Mucosa of stomach (tissue), 1 donor: ENCODE data around the gene ANTKMT.
"Not testable (repeated sequence)": the region's sequence is repeated elsewhere in the genome, so short reads cannot be mapped to it uniquely, and the experiment has no call there.

Source experiments
- H3K27me3 ChIP-seq: one replicate; pipeline ENCODE4 v1.7.0; 2013; ENCODE audit warnings: mild to moderate bottlenecking, low read length; ENCODE audit not compliant: control insufficient read depth, insufficient read depth
- H3K36me3 ChIP-seq: one replicate; pipeline ENCODE4 v1.7.0; 2013; ENCODE audit warnings: low read length; ENCODE audit not compliant: control insufficient read depth, insufficient read depth
- H3K4me1 ChIP-seq: one replicate; pipeline ENCODE4 v1.7.0; 2013; ENCODE audit warnings: mild to moderate bottlenecking, low read length; ENCODE audit not compliant: control insufficient read depth, insufficient read depth
- H3K4me3 ChIP-seq: one replicate; pipeline ENCODE4 v1.7.0; 2013; ENCODE audit warnings: low read length
- H3K9ac ChIP-seq: one replicate; pipeline ENCODE4 v1.7.0; 2013; ENCODE audit warnings: mild to moderate bottlenecking, low read length, moderate library complexity
- H3K9me3 ChIP-seq: one replicate; pipeline ENCODE4 v1.7.0; 2013; ENCODE audit warnings: mild to moderate bottlenecking, low read length, moderate library complexity; ENCODE audit not compliant: control insufficient read depth
- donor health status: Pancreatic carcinoma.

Gene ANTKMT

DNA sequence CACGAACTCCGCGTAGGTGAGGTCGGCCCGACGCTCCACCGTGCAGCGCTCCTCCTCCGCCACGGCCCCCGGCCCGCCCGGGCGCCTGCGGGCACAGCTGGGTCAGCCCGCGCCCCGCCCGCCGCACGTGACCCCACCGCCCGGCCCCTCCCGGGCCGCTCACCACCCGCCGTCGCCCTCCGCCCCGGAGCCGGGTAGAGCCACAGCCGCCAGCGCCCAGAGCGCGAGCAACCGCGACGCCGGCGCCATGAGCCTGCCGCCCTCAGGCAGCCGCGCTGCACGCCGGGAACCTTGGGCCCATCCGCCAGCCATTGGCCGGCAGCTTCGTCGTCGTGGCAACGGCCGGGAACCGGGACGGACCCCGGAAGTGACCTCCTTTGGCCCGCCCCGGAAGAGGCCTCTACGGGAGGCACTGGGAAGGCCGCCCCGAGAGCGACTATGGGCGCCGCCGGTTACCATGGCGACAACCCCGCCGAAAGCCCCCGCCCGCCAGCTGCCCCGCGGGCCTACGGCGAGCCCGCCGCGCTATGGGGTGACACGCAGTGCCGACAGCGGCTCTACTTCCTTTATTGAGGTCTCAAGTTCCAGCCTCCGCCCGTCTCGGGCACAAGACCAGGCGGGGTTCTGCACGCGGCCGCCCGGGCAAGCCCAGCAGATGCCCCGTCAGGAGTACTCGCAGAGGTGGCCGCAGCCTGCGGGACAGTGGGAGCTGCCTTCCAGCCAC is 36.7 kb upstream of the ANTKMT start, which contains the start of gene JMJD8:
Gene JMJD8 (minus strand): TSS at position 264 of the 724 bp plus-strand sequence. CDS start 15 bp downstream, at position 249.
- H3K4me1 ChIP-seq, result peaks cover 41% of the 10 kb centered on the region
- peaks cover 15% of the 10 kb centered on the region for H3K36me3 ChIP-seq
- H3K9ac ChIP-seq, result peak within 1 kb of the TSS; percentile 61
- peak within 1 kb of the TSS; percentile 19 for H3K4me3 ChIP-seq
- H3K27me3 ChIP-seq, result no peaks in the 10 kb centered on the region
- no peaks in the 10 kb centered on the region for H3K9me3 ChIP-seq

DNA sequence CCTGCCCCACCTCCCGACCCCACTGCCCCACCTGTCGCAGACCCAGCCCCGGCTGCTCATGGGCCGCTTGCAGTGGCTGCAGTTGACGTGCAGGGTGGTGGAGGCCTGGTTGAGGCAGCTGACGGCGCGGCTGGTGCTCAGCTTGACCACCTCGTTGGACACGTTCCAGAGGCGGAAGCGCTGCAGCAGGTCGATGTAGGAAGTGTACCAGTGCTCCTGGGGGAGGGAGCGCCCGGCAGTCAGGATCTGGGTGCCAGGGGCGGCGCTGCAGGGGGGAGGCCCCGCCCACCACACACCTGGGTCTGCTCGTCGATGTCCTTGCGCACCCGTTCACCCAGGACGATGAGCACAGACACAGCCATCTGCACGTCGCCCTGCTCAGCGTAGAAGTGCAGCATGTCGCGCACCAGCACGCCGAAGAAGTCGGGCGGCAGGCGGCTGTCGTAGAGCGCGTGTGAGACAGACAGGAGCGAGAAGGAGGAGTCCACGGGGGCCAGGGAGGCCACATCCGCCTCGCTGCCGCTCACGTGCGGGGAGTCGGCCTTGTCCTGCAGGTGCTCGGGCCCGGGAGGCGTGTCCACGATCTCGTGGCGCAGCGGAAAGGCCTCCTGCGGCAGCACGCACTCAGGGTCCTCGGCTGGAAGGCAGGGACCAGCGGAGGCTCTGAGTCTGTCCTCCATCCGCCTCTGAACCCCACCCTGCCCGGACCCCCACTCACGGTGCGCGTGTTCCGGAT is 35.8 kb upstream of the ANTKMT start:
- H3K9ac ChIP-seq, result no peak overlapping the region
- H3K9me3 ChIP-seq, result no peaks in the 10 kb centered on the region
- H3K4me1 ChIP-seq, result peaks cover 45% of the 10 kb centered on the region
- H3K36me3 ChIP-seq, result peaks cover 15% of the 10 kb centered on the region
- no peak overlapping the region for H3K4me3 ChIP-seq
- no peaks in the 10 kb centered on the region for H3K27me3 ChIP-seq

DNA sequence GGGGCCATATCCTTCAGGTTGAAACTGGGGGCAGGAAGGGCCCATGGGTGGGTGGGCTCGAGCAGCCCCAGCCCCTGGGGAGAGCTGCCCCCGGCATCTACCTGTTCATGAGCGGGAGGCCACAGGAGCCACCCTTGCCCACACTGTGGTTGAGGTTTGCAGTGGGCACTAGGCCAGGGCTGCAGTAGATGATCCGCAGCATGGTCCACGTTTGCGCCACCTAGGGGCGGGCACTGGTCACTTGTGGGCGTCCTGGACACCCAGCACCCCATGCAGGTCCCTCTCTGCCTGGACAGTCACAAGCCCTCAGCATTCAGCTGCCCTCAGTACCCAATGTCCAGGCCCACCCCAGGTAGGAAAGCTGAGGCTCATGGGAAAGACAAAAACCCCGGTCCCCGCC is 35.0 kb upstream of the ANTKMT start:
- Histone ChIP-seq H3K4me1 (peaks cover 46% of the 10 kb centered on the region), H3K36me3 (peaks cover 15% of the 10 kb centered on the region), H3K9me3 (no peaks in the 10 kb centered on the region), H3K9ac (no peak overlapping the region), H3K4me3 (no peak overlapping the region), H3K27me3 (no peaks in the 10 kb centered on the region)

DNA sequence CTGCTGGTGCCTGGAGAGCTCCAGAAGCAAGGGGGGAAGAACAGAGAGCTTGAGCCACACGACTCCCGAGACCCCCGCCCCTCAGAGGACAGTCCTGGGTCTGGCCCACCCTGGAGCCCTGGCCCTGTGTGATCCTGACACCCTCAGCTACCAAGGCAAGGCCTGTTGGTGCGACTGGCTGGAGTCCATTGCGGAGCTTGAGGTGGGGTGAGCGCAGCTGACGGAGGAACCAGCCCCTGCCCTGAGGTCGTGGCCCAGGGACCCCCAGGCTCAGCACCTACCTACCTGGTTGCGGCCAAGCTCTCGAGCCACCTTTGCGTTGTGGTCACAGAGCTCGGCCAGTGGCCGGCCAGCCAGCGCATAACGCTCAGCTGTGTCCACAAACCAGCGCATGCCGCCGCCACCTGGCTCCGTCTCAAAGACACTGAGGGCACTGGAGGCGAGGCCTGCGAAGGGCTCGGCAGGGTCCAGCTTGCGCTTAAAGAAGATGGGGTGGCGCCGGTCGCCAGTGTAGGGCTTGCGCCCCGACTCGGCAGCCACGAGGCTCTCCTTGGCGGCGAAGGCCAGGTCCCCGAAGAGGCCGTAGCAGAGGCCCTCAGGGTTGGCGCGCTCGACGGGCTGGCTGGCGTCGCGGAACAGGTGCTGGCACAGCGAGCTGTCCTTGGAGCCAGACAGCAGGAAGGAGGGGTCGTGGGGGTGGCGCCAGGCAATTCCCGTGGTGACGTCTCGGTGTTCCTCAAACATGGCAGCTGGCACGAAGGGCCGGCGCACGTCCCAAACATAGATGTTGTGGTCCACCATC is 34.3 kb upstream of the ANTKMT start:
- H3K4me1 ChIP-seq, result peaks cover 39% of the 10 kb centered on the region
- no peak overlapping the region for H3K9ac ChIP-seq
- H3K36me3 ChIP-seq, result peaks cover 14% of the 10 kb centered on the region
- no peak overlapping the region for H3K4me3 ChIP-seq
- no peaks in the 10 kb centered on the region for H3K9me3 ChIP-seq
- no peaks in the 10 kb centered on the region for H3K27me3 ChIP-seq

DNA sequence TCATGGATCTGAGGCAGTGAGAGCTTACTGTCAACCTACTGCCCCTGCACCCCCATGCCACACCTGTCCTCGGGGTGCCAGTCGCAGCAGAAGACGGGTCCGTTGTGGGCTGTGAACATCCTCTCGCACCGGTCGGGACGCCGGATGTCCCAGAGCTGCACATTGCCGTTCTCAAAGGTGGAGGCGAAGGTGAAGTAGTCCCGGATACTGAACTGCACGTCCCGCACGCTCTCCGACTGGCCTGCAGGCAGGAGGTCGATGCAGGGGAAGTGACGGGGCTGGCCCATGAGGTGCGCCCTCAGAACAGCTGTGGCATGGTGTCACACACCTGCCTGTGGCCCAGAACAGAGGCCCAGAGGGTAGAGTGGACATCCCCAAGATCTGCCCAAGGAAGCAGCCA is 33.4 kb upstream of the ANTKMT start:
- H3K9me3 ChIP-seq, result no peaks in the 10 kb centered on the region
- H3K4me3 ChIP-seq, result no peak overlapping the region
- H3K9ac ChIP-seq, result no peak overlapping the region
- H3K36me3 ChIP-seq, result peaks cover 7% of the 10 kb centered on the region
- peaks cover 6% of the 10 kb centered on the region for H3K27me3 ChIP-seq
- H3K4me1 ChIP-seq, result peaks cover 32% of the 10 kb centered on the region

DNA sequence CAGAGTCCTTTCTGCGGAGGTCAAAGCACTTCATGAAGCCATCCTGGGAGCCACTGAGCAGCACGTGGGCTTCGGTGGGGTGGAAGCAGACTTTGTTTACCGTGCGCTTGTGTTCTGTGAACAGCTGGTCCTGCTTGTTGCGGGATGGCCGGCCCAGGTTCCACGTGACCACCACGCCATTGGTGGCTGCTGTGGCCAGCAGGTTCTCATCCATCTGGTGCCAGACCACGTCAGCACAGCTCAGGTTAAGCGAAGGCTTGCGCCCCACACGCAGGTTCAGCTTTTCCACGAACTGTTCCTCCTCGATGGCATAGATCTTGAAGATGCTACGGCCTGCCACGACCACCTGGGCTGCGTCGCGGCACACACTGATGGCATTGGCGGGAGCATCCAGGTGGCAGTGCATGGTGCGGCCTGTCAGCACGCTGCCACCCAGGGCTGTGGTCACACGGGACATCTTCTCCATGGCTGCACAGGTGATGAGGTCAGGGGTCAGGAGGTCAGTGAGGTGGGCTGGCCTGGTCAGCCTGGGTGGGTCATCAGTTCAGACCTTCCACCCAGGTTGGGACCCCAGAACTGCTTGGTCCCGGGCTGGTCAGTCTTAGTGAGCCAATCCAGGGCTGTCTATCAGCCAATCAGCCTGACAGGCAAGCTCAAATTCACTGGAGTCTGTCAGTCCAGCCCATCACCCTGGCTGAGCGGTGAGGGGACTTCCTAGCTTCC is 31.6 kb upstream of the ANTKMT start:
- Histone ChIP-seq H3K27me3 (peaks cover 25% of the 10 kb centered on the region), H3K9me3 (no peaks in the 10 kb centered on the region), H3K9ac (peak overlapping the region; percentile 89), H3K4me3 (peak overlapping the region; percentile 48), H3K36me3 (no peaks in the 10 kb centered on the region), H3K4me1 (peaks cover 24% of the 10 kb centered on the region)

- not testable (repeated sequence) for H3K9me3 ChIP-seq, H3K36me3 ChIP-seq, H3K4me3 ChIP-seq, H3K9ac ChIP-seq
- H3K4me1 ChIP-seq, result peaks cover 33% of the 10 kb centered on the region
- peaks cover 40% of the 10 kb centered on the region for H3K27me3 ChIP-seq
Measured at GRCh38 chr16:691242-691641, 29.7 kb upstream of the ANTKMT start.

GRCh38 chr16:692356-693108 is 28.4 kb upstream of the ANTKMT start:
- peaks cover 33% of the 10 kb centered on the region for H3K4me1 ChIP-seq
- no peak overlapping the region for H3K4me3 ChIP-seq
- H3K9ac ChIP-seq, result no peak overlapping the region
- H3K9me3 ChIP-seq, result no peaks in the 10 kb centered on the region
- peaks cover 42% of the 10 kb centered on the region for H3K27me3 ChIP-seq
- no peaks in the 10 kb centered on the region for H3K36me3 ChIP-seq

- Histone ChIP-seq H3K4me1 (peaks cover 33% of the 10 kb centered on the region), H3K27me3 (peaks cover 42% of the 10 kb centered on the region), H3K9ac (no peak overlapping the region)
Measured at GRCh38 chr16:693364-693763, 27.6 kb upstream of the ANTKMT start.

DNA sequence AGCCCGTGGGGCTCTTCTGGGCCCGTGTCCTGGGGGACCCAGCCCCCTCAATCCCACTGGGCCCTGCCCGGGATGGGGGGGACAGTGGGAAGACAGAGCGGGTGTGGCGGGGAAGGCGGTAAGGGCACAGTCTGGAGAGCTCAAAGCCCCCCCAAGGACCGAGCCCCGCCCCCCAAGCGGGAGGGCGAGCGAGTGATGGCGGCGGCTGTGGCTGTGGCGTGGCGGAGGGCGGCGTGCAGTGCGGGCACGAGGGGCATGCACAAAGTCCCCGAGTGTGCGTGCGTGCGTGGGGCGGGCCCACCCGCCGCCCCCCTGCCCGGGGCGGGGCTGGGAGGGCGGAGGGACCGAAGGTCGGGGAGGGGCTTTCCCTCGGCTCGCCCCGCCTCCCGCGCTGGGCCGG is 27.2 kb upstream of the ANTKMT start:
- Histone ChIP-seq H3K4me1 (peaks cover 33% of the 10 kb centered on the region), H3K9ac (no peak overlapping the region), H3K9me3 (no peaks in the 10 kb centered on the region), H3K4me3 (no peak overlapping the region), H3K36me3 (no peaks in the 10 kb centered on the region), H3K27me3 (peaks cover 42% of the 10 kb centered on the region)

More at GRCh38 chr16:693364-693763, 27.6 kb upstream of the ANTKMT start:
- no peak overlapping the region for H3K4me3 ChIP-seq
- H3K36me3 ChIP-seq, result no peaks in the 10 kb centered on the region
- no peaks in the 10 kb centered on the region for H3K9me3 ChIP-seq
